CMK (cell line): Measurements from ENCODE around the gene ATP6V0D1.

Experiments
- DNase-seq: peaks from one replicate; pipeline ENCODE4 v3.0.0-alpha.2; 2010; ENCODE audit warnings: low read depth

The ATP6V0D1 gene

GRCh38 chr16:67445441-67445912 lies 35.5 kb downstream of the ATP6V0D1 start:
- DNase-seq = no peak

GRCh38 chr16:67445126-67445426 lies 35.9 kb downstream of the ATP6V0D1 start:
- DNase-seq = no peak

- no peak for DNase-seq
Observed at GRCh38 chr16:67444259-67445125, 36.5 kb downstream of the ATP6V0D1 start.

- DNase-seq = no peak
Observed at GRCh38 chr16:67443265-67443664, 37.7 kb downstream of the ATP6V0D1 start.

GRCh38 chr16:67442581-67443255 lies 38.2 kb downstream of the ATP6V0D1 start:
- no peak for DNase-seq

GRCh38 chr16:67441907-67442306 lies 39.0 kb downstream of the ATP6V0D1 start:
- DNase-seq = no peak

- DNase-seq = no peak
Observed at GRCh38 chr16:67441271-67441753, 39.6 kb downstream of the ATP6V0D1 start.

GRCh38 chr16:67438824-67439393 lies 42.0 kb downstream of the ATP6V0D1 start:
- DNase-seq = no peak

- no peak for DNase-seq
Observed at GRCh38 chr16:67438098-67438791, 42.7 kb downstream of the ATP6V0D1 start.

- DNase-seq = no peak
Observed at GRCh38 chr16:67437513-67437912, 43.4 kb downstream of the ATP6V0D1 start.

- no peak for DNase-seq
Observed at GRCh38 chr16:67436640-67437193, 44.2 kb downstream of the ATP6V0D1 start.

- DNase-seq = no peak
Observed at GRCh38 chr16:67435758-67436164, 45.2 kb downstream of the ATP6V0D1 start.

GRCh38 chr16:67433131-67433719 lies 47.7 kb downstream of the ATP6V0D1 start:
- no peak for DNase-seq

GRCh38 chr16:67432506-67432890 lies 48.5 kb downstream of the ATP6V0D1 start:
- no peak for DNase-seq

- DNase-seq = no peak
Observed at GRCh38 chr16:67431775-67432505, 49.0 kb downstream of the ATP6V0D1 start.

- no peak for DNase-seq
Observed at GRCh38 chr16:67430977-67431774, 49.8 kb downstream of the ATP6V0D1 start, which contains the start of gene HSD11B2. Gene HSD11B2, plus strand, starts transcription at chr16:67431121. Its CDS starts 128 bp downstream, at chr16:67431249.

GRCh38 chr16:67430504-67430976 lies 50.4 kb downstream of the ATP6V0D1 start:
- no peak for DNase-seq

GRCh38 chr16:67429799-67430503 lies 51.0 kb downstream of the ATP6V0D1 start:
- no peak for DNase-seq
